Caki2 (cell line): ENCODE measurements around the gene LSG1. TPM values are rescaled to one million over a fixed set of nuclear protein-coding genes. Genes with fewer than 3 reads are reported as not detected.
"Not testable (repeated sequence)": the region's sequence is repeated elsewhere in the genome, so short reads cannot be mapped to it uniquely, and the experiment has no call there.

Experiments used
- DNase-seq: peaks from one replicate; pipeline ENCODE4 v3.0.0-alpha.2; 2015; ENCODE audit warnings: low read depth
- in situ Hi-C: cut with HindIII; loops from 2 replicates; pipeline ENCODE4 v1.10.0; 2016; ENCODE audit warnings: low sequenced_read_pairs, low pct_unique_long_range_greater_than_20kb, mixed read lengths
- total RNA-seq: library from RNA; depleted of rRNA; stranded (reverse); fragments of >200 nt; shearing (Covaris generic); gene quantifications from 2 replicates; pipeline ENCODE4 v1.2.3, GENCODE V29; 2014; ENCODE audit warnings: low replicate concordance; rRNA removed

The LSG1 gene
- total RNA-seq, 1 experiment from 2014 or later: 39.6 TPM

GRCh38 chr3:194606163-194606562, 65.8 kb downstream of the LSG1 start:
- in situ Hi-C loops: no loop called here
- no peak for DNase-seq

GRCh38 chr3:194605314-194605713, 66.7 kb downstream of the LSG1 start:
- DNase-seq, in situ Hi-C loops: not testable (repeated sequence)

GRCh38 chr3:194604837-194605236, 67.2 kb downstream of the LSG1 start:
- no peak for DNase-seq
- in situ Hi-C loops: no loop called here

GRCh38 chr3:194604126-194604525, 67.9 kb downstream of the LSG1 start:
- DNase-seq: no peak
- in situ Hi-C loops: no loop called here

GRCh38 chr3:194602669-194603171, 69.3 kb downstream of the LSG1 start:
- in situ Hi-C loops: no loop called here
- DNase-seq: no peak

- in situ Hi-C loops: no loop called here
- DNase-seq: no peak
Observed at GRCh38 chr3:194598771-194599557, 73.0 kb downstream of the LSG1 start.

GRCh38 chr3:194596906-194597305, 75.1 kb downstream of the LSG1 start:
- in situ Hi-C loops: no loop called here
- DNase-seq: no peak

- peak; percentile 79 for DNase-seq
- in situ Hi-C loops: no loop called here
Observed at GRCh38 chr3:194592798-194593752, 78.9 kb downstream of the LSG1 start.

Other genes with a start within 250 kb of the LSG1 start
- gene ATP13A3, start 185.2 kb downstream of the LSG1 start, total RNA-seq: 47.7 and 91.8 TPM in 2 replicates
- 4.0 and 17.5 TPM in 2 replicates for gene TMEM44, start 38.8 kb downstream of the LSG1 start, total RNA-seq
- gene FAM43A, start 13.7 kb upstream of the LSG1 start, total RNA-seq: 2.9 and 7.5 TPM in 2 replicates